IPS DF 4.7 (cell line): Measurements from ENCODE around the gene SHMT2.
"Not testable (repeated sequence)": the region's sequence is repeated elsewhere in the genome, so short reads cannot be mapped to it uniquely, and the experiment has no call there.

Source experiments
- DNase-seq: peaks from one replicate; pipeline ENCODE4 v3.0.0-alpha.2; 2013; ENCODE audit warnings: low spot score; ENCODE audit errors: extremely low read depth

Gene SHMT2

GRCh38 chr12:57261428-57261865, 31.9 kb downstream of the SHMT2 start:
- DNase-seq, result no peak

DNA sequence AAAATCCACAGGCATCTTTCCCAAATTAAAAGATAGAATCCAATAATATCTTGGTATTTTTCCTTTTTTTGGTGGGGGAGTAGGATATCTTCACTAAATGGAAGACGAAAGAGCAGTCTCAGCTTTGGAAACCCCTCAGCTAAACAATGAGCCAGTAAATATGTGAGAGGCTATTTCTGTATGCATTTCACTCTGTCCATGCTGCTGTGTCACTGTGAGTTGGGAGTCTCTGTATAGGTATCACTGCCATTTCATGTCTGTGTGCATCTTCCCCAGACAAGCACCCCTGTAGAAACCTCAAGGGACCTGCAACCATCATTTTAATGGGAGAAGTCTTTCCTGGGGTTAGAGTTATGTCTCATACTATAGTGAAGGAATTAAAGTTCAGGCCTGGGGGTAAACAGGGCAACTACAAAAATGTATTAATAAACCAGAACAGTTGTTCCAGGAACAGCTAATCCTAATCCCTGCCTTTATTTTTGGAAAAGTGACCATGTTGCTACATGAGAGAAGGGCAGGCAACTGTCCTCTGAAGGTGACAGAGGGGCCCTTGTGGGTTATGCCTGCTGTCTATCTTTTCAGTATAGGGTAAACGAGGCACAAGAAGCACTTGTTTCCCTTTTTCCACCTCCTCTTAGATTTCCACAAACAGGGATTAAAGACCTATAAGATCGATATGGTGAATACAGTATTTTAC, 32.8 kb downstream of the SHMT2 start:
- DNase-seq, result no peak

DNA sequence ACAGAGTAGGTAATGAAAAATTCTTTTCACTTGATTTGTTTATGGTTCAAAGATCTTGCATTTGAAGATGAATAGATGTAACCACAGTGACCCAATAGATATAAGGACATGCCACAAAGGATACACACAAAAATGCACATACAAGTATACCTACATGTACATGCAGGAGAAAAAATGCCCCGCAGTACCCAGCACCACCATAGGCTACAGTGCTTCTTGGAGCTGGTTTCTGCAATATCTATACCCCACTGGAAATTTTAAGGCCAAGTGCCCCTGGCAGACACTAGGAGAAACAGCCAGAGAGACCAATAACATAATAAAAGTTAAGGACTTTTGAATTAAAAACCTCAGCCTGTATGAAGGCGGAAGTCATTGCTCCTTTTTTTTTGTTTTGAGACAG, 33.6 kb downstream of the SHMT2 start:
- no peak for DNase-seq

GRCh38 chr12:57266681-57267080, 37.2 kb downstream of the SHMT2 start:
- no peak for DNase-seq

DNA sequence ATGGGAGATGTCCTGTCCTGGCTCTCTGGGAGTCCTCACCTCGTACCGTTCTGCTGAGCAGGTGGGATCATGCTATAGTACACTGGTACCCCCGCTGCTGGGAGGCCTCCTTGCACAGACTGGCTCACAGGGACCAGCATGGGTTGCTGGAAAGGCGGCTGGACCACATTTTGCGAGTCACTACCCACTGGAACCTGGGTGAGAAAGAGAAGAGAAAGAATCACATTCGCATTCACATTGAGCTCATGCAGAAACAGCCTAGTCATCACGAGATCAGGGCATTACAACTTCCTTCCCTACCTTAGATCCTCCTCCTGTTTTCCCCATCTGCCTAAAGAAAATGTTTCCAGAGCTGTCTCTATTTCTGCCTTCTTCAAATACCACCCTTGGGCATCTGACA, 38.8 kb downstream of the SHMT2 start:
- DNase-seq, result no peak

GRCh38 chr12:57270966-57271470, 41.5 kb downstream of the SHMT2 start:
- no peak for DNase-seq

GRCh38 chr12:57272337-57273151, 43.0 kb downstream of the SHMT2 start:
- DNase-seq, result no peak

GRCh38 chr12:57273516-57273915, 44.0 kb downstream of the SHMT2 start:
- DNase-seq, result no peak

- not testable (repeated sequence) for DNase-seq
These were observed 46.7 kb downstream of the SHMT2 start for GRCh38 chr12:57276233-57276632.

- no peak for DNase-seq
These were observed 47.5 kb downstream of the SHMT2 start for GRCh38 chr12:57276935-57277563.

DNA sequence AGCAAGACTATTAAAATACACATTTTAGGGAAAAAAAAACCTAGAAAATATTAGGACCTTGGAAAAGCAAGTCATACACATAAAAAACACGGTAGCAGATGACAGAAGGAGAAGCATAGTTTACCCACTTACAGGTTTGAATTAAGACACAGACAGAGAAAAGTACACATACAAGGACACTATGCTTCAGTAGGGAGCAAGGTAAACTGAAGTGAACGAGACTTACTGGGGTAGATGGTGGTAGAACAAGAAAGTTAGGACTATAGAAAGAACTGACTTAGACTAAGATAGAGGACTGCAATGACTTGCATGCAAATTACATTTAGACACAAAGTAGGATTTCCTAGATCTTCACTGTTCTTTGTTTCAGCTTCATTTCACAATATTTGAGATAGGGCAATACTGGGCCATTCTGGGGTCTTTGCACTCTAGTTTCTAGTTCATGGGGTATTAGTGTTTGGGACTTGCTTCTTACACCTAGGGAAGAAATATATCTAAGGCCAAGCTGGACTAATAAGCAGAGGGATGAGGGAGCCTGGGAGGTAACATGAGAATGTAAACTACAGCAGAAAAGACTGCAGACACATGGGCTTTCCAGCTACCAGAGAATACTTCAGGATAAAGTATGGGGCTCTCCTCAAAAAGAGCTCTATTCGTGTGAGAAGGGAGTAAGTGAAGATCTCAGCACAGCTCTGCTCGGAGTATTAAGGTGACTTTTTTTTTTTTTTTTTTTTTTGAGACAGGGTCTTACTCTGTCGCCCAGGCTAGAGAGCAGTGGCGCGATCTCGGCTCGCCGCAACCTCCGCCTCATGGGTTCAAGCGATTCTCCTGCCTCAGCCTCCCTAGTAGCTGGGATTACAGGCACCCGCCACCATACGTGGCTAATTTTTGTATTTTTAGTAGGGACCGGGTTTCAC, 49.2 kb downstream of the SHMT2 start:
- DNase-seq, result no peak

- DNase-seq, result no peak
These were observed 50.9 kb downstream of the SHMT2 start for GRCh38 chr12:57280211-57281062.

GRCh38 chr12:57282073-57282472, 52.6 kb downstream of the SHMT2 start:
- DNase-seq, result not testable (repeated sequence)
